K562 (cell line): ENCODE results near the gene MEF2D. TPM values are rescaled to one million over a fixed set of nuclear protein-coding genes. Genes with fewer than 3 reads are reported as not detected.
A peak's percentile ranks its signal among the peaks of the same experiment; 100 is the strongest.

Source experiments
- ATAC-seq: fragments of 200-7000 bp; cut with Tn5 transposase; 3 replicates; pipeline ENCODE4 v1.9.1; 2020; ENCODE audit warnings: moderate library complexity
- BruUV-seq: library from RNA; stranded (reverse); fragments of 400-500 nt; replicated peaks from 2 replicates; lab custom pipeline; 2021; lab: Mats Ljungman, UMichigan
- CTCF ChIA-PET: fragments of 300-600 bp; formaldehyde crosslinking; extraction: SDS; loops from one replicate; lab custom pipeline; 2021; ENCODE audit warnings: low intra/inter-chr PET ratio; lab: Yijun Ruan, JAX
- POLR2A ChIA-PET: fragments of 300-600, 350-650 bp; sonication (Branson Sonifier 250); formaldehyde crosslinking; extraction: SDS; loops from one replicate; lab custom pipeline; 2021; ENCODE audit warnings: antibody characterized with exemption, inconsistent platforms; lab: Yijun Ruan, JAX
- DNase-seq, 4 experiments: peaks; one replicate each; pipeline versions ENCODE4 v3.0.0 to v3.0.0-alpha.2; 2011 to 2018; ENCODE audit warnings: low spot score in 3 of 4, mixed read lengths in 3 of 4; ENCODE audit errors: extremely low read depth in 1 of 4
- FAIRE-seq: peaks from 2 replicates; lab custom pipeline; 2011; peaks lifted over from hg19 to GRCh38; lab: Jason Lieb, UNC
- H2AFZ ChIP-seq: 2 replicates; pipeline ENCODE4 v1.6.0; 2011; ENCODE audit warnings: low read depth, low read length, control low read depth, inconsistent platforms
- H3K27ac ChIP-seq: fragments of 200-600 bp; 3 replicates; pipeline ENCODE4 v1.8.0; 2011; ENCODE audit warnings: low read depth, mild to moderate bottlenecking, control low read depth, inconsistent platforms, low read length, moderate library complexity, mixed read lengths; ENCODE audit errors: extremely low read depth
- H3K27me3 ChIP-seq, 2 experiments: fragments of 300-600 bp in 1 of 2; 2 replicates in 1 of 2; 3 replicates in 1 of 2; pipeline versions ENCODE4 v1.6.0 to v1.8.0; 2011; ENCODE audit warnings: inconsistent platforms in 2 of 2, low read length in 2 of 2, mild to moderate bottlenecking in 1 of 2, mixed read lengths in 1 of 2, moderate library complexity in 1 of 2; ENCODE audit not compliant: control insufficient read depth in 2 of 2, insufficient read depth in 2 of 2
- H3K36me3 ChIP-seq: fragments of 300-600 bp; 3 replicates; pipeline ENCODE4 v1.8.0; 2011; ENCODE audit warnings: mild to moderate bottlenecking, low read length, inconsistent platforms; ENCODE audit not compliant: control insufficient read depth, insufficient read depth
- H3K4me1 ChIP-seq, 2 experiments: fragments of 200-600 bp in 1 of 2; replicated peaks in 1 of 2; 2 replicates in 1 of 2; 3 replicates in 1 of 2; pipeline versions ENCODE4 v1.5.1 to v1.8.0; 2011; ENCODE audit warnings: inconsistent platforms in 2 of 2, low read length in 2 of 2, mild to moderate bottlenecking in 1 of 2, mixed read lengths in 1 of 2, moderate library complexity in 1 of 2; ENCODE audit not compliant: control insufficient read depth in 2 of 2, insufficient read depth in 2 of 2
- H3K4me2 ChIP-seq: 2 replicates; pipeline ENCODE4 v1.6.1; 2011; ENCODE audit warnings: low read length, control low read depth, inconsistent platforms, mixed read lengths; ENCODE audit not compliant: insufficient read depth
- H3K4me3 ChIP-seq: fragments of 200-600 bp; sonication (generic), shearing (Covaris generic); 2 replicates; pipeline ENCODE4 v1.5.1; 2016; ENCODE audit warnings: control low read depth, inconsistent platforms
- H3K79me2 ChIP-seq: fragments of 200-600 bp; 3 replicates; pipeline ENCODE4 v1.8.0; 2011; ENCODE audit warnings: low read length, inconsistent platforms; ENCODE audit not compliant: control insufficient read depth, insufficient read depth
- H3K9ac ChIP-seq, 2 experiments: 2 replicates each; pipeline versions ENCODE4 v1.6.0 to v1.6.1; 2011; ENCODE audit warnings: low read depth in 2 of 2, low read length in 2 of 2, control low read depth in 1 of 2, inconsistent platforms in 1 of 2, mild to moderate bottlenecking in 1 of 2, mixed read lengths in 1 of 2; ENCODE audit not compliant: insufficient read depth in 1 of 2
- H3K9me1 ChIP-seq: one replicate; pipeline ENCODE4 v1.6.0; 2011; ENCODE audit warnings: inconsistent platforms, mild to moderate bottlenecking, low read length, moderate library complexity; ENCODE audit not compliant: control insufficient read depth, insufficient read depth
- H3K9me3 ChIP-seq: replicated peaks from 2 replicates; pipeline ENCODE4 v1.5.1; 2011; ENCODE audit warnings: low read depth, low read length, inconsistent platforms; ENCODE audit not compliant: control insufficient read depth, insufficient read depth
- H4K20me1 ChIP-seq: replicated peaks from 2 replicates; pipeline ENCODE4 v1.6.1; 2011; ENCODE audit warnings: low read length, inconsistent platforms, mixed read lengths; ENCODE audit not compliant: control insufficient read depth, insufficient read depth
- ELF4 ChIP-seq: fragments of 450-650 bp; formaldehyde crosslinking; IDR thresholded peaks from 2 replicates; pipeline ENCODE4 v1.4.0; 2022; ENCODE audit warnings: missing genetic modification characterization
- KLF10 ChIP-seq: fragments of 250-450 bp; sonication (Bioruptor Pico); IDR thresholded peaks from 2 replicates; pipeline ENCODE4 v1.6.1; 2021; ENCODE audit warnings: matching md5 sums
- MEF2A ChIP-seq: IDR thresholded peaks from 2 replicates; pipeline ENCODE4 v1.6.1; 2011; ENCODE audit warnings: low read depth, mild to moderate bottlenecking, low read length, moderate library complexity; ENCODE audit not compliant: control insufficient read depth
- NBN ChIP-seq: fragments of 450-650 bp; IDR thresholded peaks from 2 replicates; pipeline ENCODE4 v1.6.1; 2016; ENCODE audit warnings: low read depth, mild to moderate bottlenecking
- PCBP2 ChIP-seq: fragments of 200-400 bp; formaldehyde crosslinking; IDR thresholded peaks from 2 replicates; pipeline ENCODE4 v1.6.1; 2018; ENCODE audit warnings: low read length, low read depth, mild to moderate bottlenecking, moderate library complexity; ENCODE audit not compliant: poor library complexity, severe bottlenecking
- PML ChIP-seq: IDR thresholded peaks from 2 replicates; pipeline ENCODE4 v1.6.1; 2012; ENCODE audit warnings: low read length, inconsistent platforms
- RFX5 ChIP-seq: IDR thresholded peaks from 2 replicates; pipeline ENCODE4 v1.6.1; 2011; ENCODE audit warnings: low read depth, mild to moderate bottlenecking, improper control_type of control experiment, low read length
- SMARCE1 ChIP-seq: fragments of 450-650 bp; IDR thresholded peaks from 2 replicates; pipeline ENCODE4 v1.7.1; 2016; ENCODE audit warnings: mild to moderate bottlenecking
- TCF3 ChIP-seq: sonication (generic); formaldehyde crosslinking; IDR thresholded peaks from 2 replicates; pipeline ENCODE4 v1.4.0; 2020; ENCODE audit warnings: mild to moderate bottlenecking, missing genetic modification reagents
- YY1 ChIP-seq, 3 experiments: IDR thresholded peaks; 2 replicates each; pipeline ENCODE4 v1.6.1; 2011; ENCODE audit warnings: low read length in 2 of 3, mild to moderate bottlenecking in 2 of 3, moderate library complexity in 2 of 3, borderline replicate concordance in 1 of 3, control low read depth in 1 of 3, low read depth in 1 of 3; ENCODE audit not compliant: insufficient read depth in 3 of 3, insufficient replicate concordance in 2 of 3, control insufficient read depth in 1 of 3, insufficient read length in 1 of 3; ENCODE audit errors: extremely low read depth in 1 of 3
- ZNF324 ChIP-seq: fragments of 250-450 bp; sonication (Bioruptor Pico); IDR thresholded peaks from 2 replicates; pipeline ENCODE4 v1.4.0; 2020; ENCODE audit warnings: mild to moderate bottlenecking
- ZNF77 ChIP-seq: fragments of 250-450 bp; sonication (Bioruptor Pico); IDR thresholded peaks from 2 replicates; pipeline ENCODE4 v1.5.0; 2020
- ZSCAN32 ChIP-seq: fragments of 450-650 bp; formaldehyde crosslinking; IDR thresholded peaks from 2 replicates; pipeline ENCODE4 v1.4.0; 2020; ENCODE audit warnings: mild to moderate bottlenecking, moderate library complexity
- WGBS: fragments of 100-300 bp; shearing (Covaris generic); methylation state at CpG from one replicate; pipeline ENCODE4 v1.1.6; 2016; ENCODE audit warnings: low coverage, mixed read lengths; ENCODE audit not compliant: insufficient coverage; ENCODE audit errors: missing lambda C conversion rate; 5-methylcytosine and 5-hydroxymethylcytosine counted together
- in situ Hi-C: fragments of 300-500 bp; cut with MboI; formaldehyde crosslinking; loops from 4 replicates; pipeline ENCODE4 v1.15.0; 2018; ENCODE audit warnings: inconsistent platforms, mixed read lengths
- intact Hi-C: fragments of 100-400 bp; cut with micrococcal nuclease; formaldehyde crosslinking; loops from 2 replicates; pipeline ENCODE4 v1.14.2; 2022
- polyA plus RNA-seq, 8 experiments: library from polyadenylated mRNA; depleted of rRNA in 4 of 8; stranded (reverse) in 5 of 8; unstranded in 3 of 8; fragments of >200 nt; fragmentation: Nextera tagmentation in 2 of 8; fragmentation: Illumina TruSeq in 1 of 8; extraction: Ambion mirVana in 2 of 8; extraction: Trizol in 1 of 8; gene quantifications; 2 replicates each; pipeline versions ENCODE4 v1.2.1 to v1.2.3, GENCODE V29; 2011 to 2014; ENCODE audit warnings: inconsistent platforms in 1 of 8, missing spikeins in 1 of 8
- total RNA-seq, 7 experiments: library from RNA; depleted of rRNA in 6 of 7; stranded (reverse); fragments of >200 nt in 6 of 7; fragmentation: Illumina TruSeq in 2 of 7; extraction: Trizol in 2 of 7; gene quantifications; 2 replicates each; pipeline versions ENCODE4 v1.2.1 to v1.2.3, GENCODE V29; 2011 to 2021; ENCODE audit warnings: low replicate concordance in 1 of 7
- TF ChIP-seq, protein P1 (sequence below): fragments of 450-650 bp; formaldehyde crosslinking; IDR thresholded peaks from 2 replicates; pipeline ENCODE4 v1.4.0; 2020; ENCODE audit warnings: mild to moderate bottlenecking, moderate library complexity
- TF ChIP-seq, protein P2 (sequence below): fragments of 250-450 bp; sonication (Bioruptor Pico); IDR thresholded peaks from 2 replicates; pipeline ENCODE4 v1.5.0; 2021; ENCODE audit warnings: mild to moderate bottlenecking, borderline replicate concordance
- TF ChIP-seq, protein P3 (sequence below): fragments of 450-650 bp; conservative IDR thresholded peaks from 2 replicates; pipeline ENCODE4 v1.6.1; 2016; ENCODE audit warnings: missing genetic modification characterization, low read depth, mild to moderate bottlenecking, control low read depth, missing compliant biosample characterization

MEF2D gene
- total and polyA plus RNA-seq, 9 of the 15 experiments (the other 6 are each of a cell fraction or from before 2014, with no cell fraction given), result 0.10 to 19.5 (median 2.6) TPM

DNA sequence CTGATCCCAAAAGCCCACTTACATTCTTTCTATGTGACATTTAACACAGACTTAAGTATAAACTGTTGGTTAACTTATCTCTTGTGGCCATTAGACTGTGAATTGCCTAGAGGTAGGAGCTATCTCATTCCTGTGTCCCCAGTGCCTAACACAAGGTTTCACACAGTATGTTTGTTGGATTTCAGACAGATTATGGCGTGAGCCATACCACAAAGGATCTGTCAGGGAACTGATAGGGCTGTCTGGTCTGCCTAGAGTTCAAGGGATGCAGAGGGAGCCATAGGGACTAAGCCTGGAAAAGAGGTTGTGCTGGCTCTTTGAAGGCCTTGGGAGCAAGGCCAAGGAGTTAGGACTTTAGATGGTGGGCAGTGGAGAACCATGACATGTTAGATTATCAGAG, 40.0 kb downstream of the MEF2D start (continued):
- TF ChIP-seq PCBP2 (no peak), NBN (peak; percentile 72), ZNF77 (CRISPR knock-in tag) (no peak), MEF2A (peak; percentile 26; the same call in 1 of the 2 replicates)
- TF ChIP-seq, protein P1, sequence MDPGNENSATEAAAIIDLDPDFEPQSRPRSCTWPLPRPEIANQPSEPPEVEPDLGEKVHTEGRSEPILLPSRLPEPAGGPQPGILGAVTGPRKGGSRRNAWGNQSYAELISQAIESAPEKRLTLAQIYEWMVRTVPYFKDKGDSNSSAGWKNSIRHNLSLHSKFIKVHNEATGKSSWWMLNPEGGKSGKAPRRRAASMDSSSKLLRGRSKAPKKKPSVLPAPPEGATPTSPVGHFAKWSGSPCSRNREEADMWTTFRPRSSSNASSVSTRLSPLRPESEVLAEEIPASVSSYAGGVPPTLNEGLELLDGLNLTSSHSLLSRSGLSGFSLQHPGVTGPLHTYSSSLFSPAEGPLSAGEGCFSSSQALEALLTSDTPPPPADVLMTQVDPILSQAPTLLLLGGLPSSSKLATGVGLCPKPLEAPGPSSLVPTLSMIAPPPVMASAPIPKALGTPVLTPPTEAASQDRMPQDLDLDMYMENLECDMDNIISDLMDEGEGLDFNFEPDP (CRISPR knock-in tag), result no peak

DNA sequence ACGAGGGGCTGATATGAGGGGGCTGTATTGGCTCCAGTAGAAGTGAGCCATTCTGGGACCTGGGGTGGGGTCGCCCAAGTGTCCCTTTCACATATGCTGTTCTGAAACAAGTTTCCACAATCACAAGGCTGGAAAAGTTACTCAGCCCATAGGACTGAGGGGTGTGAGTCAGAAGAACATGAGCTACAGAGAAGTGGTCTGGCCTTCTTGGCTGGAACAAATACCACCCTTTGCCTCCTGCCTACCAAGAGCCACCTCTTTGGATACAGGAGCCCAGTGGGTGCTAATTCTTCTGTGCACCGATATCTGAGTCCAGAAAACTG, 42.4 kb downstream of the MEF2D start:
- Histone ChIP-seq H3K36me3 (no peaks in the 10 kb centered on the region), H3K4me2 (no peak overlapping the region), H2AFZ (no peak overlapping the region), H3K9me3 (no peaks in the 10 kb centered on the region), H3K79me2 (no peaks in the 10 kb centered on the region), H3K4me3 (no peak overlapping the region), H4K20me1 (peaks cover 10% of the 10 kb centered on the region), H3K27me3 (no peaks in the 10 kb centered on the region), H3K27ac (no peak overlapping the region), H3K4me1 (peaks cover 22 to 27% of the 10 kb centered on the region in 2 experiments; a peak in 4 of 5 replicates), H3K9ac (no peak overlapping the region), H3K9me1 (peaks cover 3% of the 10 kb centered on the region)
- in situ Hi-C loops, result loop anchor here (5.0 kb wide), 1 partner anchor 144 kb away; the partner anchor contains the start of gene GPATCH4
- intact Hi-C loops, result no loop called here
- POLR2A ChIA-PET, result interaction anchor here (0.9 to 1.4 kb wide), 5 partner anchors 12 to 92 kb away, joined by 3 to 4 read pairs (median 3); no protein-coding TSS in a partner anchor
- WGBS, result 40% methylated on average over 3 of the region's 3 CpGs
- BruUV-seq, result no TSS peak
- ATAC-seq, result no peak
- no peak for DNase-seq
- no peak for FAIRE-seq
- TF ChIP-seq YY1 (IDR thresholded peaks at IDR 0.05; ENCODE audit: borderline replicate concordance in 1 of 3, control insufficient read depth in 1 of 3, extremely low read depth in 1 of 3, insufficient read depth in 3 of 3, insufficient read length in 1 of 3, insufficient replicate concordance in 2 of 3, low read depth in 1 of 3, low read length in 2 of 3) (no peak), SMARCE1 (no peak), ELF4 (CRISPR knock-in tag) (no peak), PML (no peak), TCF3 (CRISPR knock-in tag) (no peak), KLF10 (no peak), ZSCAN32 (CRISPR knock-in tag) (no peak), ZNF324 (no peak), RFX5 (no peak)
- TF ChIP-seq, protein P2, sequence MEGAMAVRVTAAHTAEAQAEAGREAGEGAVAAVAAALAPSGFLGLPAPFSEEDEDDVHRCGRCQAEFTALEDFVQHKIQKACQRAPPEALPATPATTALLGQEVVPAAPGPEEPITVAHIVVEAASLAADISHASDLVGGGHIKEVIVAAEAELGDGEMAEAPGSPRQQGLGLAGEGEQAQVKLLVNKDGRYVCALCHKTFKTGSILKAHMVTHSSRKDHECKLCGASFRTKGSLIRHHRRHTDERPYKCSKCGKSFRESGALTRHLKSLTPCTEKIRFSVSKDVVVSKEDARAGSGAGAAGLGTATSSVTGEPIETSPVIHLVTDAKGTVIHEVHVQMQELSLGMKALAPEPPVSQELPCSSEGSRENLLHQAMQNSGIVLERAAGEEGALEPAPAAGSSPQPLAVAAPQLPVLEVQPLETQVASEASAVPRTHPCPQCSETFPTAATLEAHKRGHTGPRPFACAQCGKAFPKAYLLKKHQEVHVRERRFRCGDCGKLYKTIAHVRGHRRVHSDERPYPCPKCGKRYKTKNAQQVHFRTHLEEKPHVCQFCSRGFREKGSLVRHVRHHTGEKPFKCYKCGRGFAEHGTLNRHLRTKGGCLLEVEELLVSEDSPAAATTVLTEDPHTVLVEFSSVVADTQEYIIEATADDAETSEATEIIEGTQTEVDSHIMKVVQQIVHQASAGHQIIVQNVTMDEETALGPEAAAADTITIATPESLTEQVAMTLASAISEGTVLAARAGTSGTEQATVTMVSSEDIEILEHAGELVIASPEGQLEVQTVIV (CRISPR knock-in tag), result no peak
- TF ChIP-seq, protein P3, sequence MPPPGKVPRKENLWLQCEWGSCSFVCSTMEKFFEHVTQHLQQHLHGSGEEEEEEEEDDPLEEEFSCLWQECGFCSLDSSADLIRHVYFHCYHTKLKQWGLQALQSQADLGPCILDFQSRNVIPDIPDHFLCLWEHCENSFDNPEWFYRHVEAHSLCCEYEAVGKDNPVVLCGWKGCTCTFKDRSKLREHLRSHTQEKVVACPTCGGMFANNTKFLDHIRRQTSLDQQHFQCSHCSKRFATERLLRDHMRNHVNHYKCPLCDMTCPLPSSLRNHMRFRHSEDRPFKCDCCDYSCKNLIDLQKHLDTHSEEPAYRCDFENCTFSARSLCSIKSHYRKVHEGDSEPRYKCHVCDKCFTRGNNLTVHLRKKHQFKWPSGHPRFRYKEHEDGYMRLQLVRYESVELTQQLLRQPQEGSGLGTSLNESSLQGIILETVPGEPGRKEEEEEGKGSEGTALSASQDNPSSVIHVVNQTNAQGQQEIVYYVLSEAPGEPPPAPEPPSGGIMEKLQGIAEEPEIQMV (tag), result no peak
- CTCF ChIA-PET, result interaction anchor here (1.4 kb wide), 1 partner anchor 145 kb away, joined by 4 read pairs; no protein-coding TSS in a partner anchor
